Smooth muscle cell (in vitro differentiated cells): ENCODE data around the gene TIAM1. TPM values are rescaled to one million over a fixed set of nuclear protein-coding genes. Genes with fewer than 3 reads are reported as not detected.

Source experiments
- DNase-seq: peaks from one replicate; lab custom pipeline; 2025; ENCODE audit not compliant: unreplicated experiment; lab: John Stamatoyannopoulos, UW
- H2AFZ ChIP-seq: fragments of 200-600 bp; sonication (generic); 2 replicates; pipeline ENCODE4 v1.6.0; 2016; ENCODE audit warnings: antibody characterized with exemption, low read depth, mild to moderate bottlenecking
- H3F3A ChIP-seq: fragments of 200-600 bp; sonication (generic); 2 replicates; pipeline ENCODE4 v1.6.0; 2017; ENCODE audit warnings: antibody characterized with exemption, low read depth
- H3K27ac ChIP-seq: fragments of 200-600 bp; sonication (generic); 2 replicates; pipeline ENCODE4 v1.5.1; 2016; ENCODE audit warnings: low read depth, mild to moderate bottlenecking
- H3K27me3 ChIP-seq: fragments of 200-600 bp; sonication (generic); 2 replicates; pipeline ENCODE4 v1.6.1; 2016; ENCODE audit warnings: low read depth, mild to moderate bottlenecking
- H3K36me3 ChIP-seq: fragments of 200-600 bp; sonication (generic); 2 replicates; pipeline ENCODE4 v1.5.1; 2016; ENCODE audit warnings: low read depth
- H3K4me1 ChIP-seq: fragments of 200-600 bp; sonication (generic); 2 replicates; pipeline ENCODE4 v1.5.1; 2016; ENCODE audit warnings: low read depth
- H3K4me2 ChIP-seq: fragments of 200-600 bp; sonication (generic); 2 replicates; pipeline ENCODE4 v1.6.0; 2016; ENCODE audit warnings: mild to moderate bottlenecking
- H3K4me3 ChIP-seq: fragments of 200-600 bp; sonication (generic); 2 replicates; pipeline ENCODE4 v1.5.1; 2016; ENCODE audit warnings: mild to moderate bottlenecking
- H3K79me2 ChIP-seq: fragments of 200-600 bp; sonication (generic); 2 replicates; pipeline ENCODE4 v1.6.0; 2016; ENCODE audit warnings: low read depth, mild to moderate bottlenecking
- H3K9ac ChIP-seq: fragments of 200-600 bp; sonication (generic); 2 replicates; pipeline ENCODE4 v1.6.0; 2016; ENCODE audit warnings: low read depth
- H3K9me3 ChIP-seq: fragments of 200-600 bp; sonication (generic); replicated peaks from 2 replicates; pipeline ENCODE4 v1.5.1; 2016; ENCODE audit warnings: low read depth
- H4K20me1 ChIP-seq: fragments of 200-600 bp; sonication (generic); 2 replicates; pipeline ENCODE4 v1.6.0; 2016; ENCODE audit warnings: low read depth
- CTCF ChIP-seq: fragments of 200-600 bp; sonication (generic); IDR thresholded peaks from 2 replicates; pipeline ENCODE4 v1.5.1; 2017; ENCODE audit warnings: borderline replicate concordance, mild to moderate bottlenecking, antibody characterized with exemption; ENCODE audit not compliant: insufficient read depth, poor library complexity, severe bottlenecking
- WGBS: methylation state at CpG from one replicate; pipeline ENCODE4 v1.1.7; 2016; ENCODE audit warnings: low lambda C conversion rate; 5-methylcytosine and 5-hydroxymethylcytosine counted together
- polyA plus RNA-seq: library from polyadenylated mRNA; unstranded; fragments of >200 nt; fragmentation: Nextera tagmentation; extraction: Ambion mirVana; gene quantifications from 2 replicates; pipeline ENCODE4 v1.2.1, GENCODE V29; 2016
- total RNA-seq: library from RNA; depleted of rRNA; stranded (reverse); fragments of >200 nt; gene quantifications from 2 replicates; pipeline ENCODE4 v1.2.3, GENCODE V29; 2014

Gene TIAM1
- total and polyA plus RNA-seq, 2 experiments from 2014 or later, result 3.2 to 12.9 TPM

GRCh38 chr21:31351960-31352359 lies 7.9 kb upstream of the TIAM1 start:
- no peaks in the 10 kb centered on the region for H3K4me1 ChIP-seq
- H3K36me3 ChIP-seq, result no peaks in the 10 kb centered on the region
- H3F3A ChIP-seq, result no peaks in the 10 kb centered on the region
- DNase-seq, result no peak
- no peaks in the 10 kb centered on the region for H3K27me3 ChIP-seq
- WGBS, result 52% methylated on average over 3 of the region's 3 CpGs
- H3K4me3 ChIP-seq, result no peak overlapping the region
- no peak overlapping the region for H3K9ac ChIP-seq
- H3K79me2 ChIP-seq, result no peaks in the 10 kb centered on the region
- no peak for TF ChIP-seq CTCF
- H3K4me2 ChIP-seq, result no peak overlapping the region
- H2AFZ ChIP-seq, result no peak overlapping the region
- peak overlapping the region; percentile 15 for H3K27ac ChIP-seq
- H3K9me3 ChIP-seq, result no peaks in the 10 kb centered on the region
- H4K20me1 ChIP-seq, result no peaks in the 10 kb centered on the region

- no peak overlapping the region for H3K4me3 ChIP-seq
- no peaks in the 10 kb centered on the region for H3K36me3 ChIP-seq
- peak overlapping the region; percentile 15 for H3K27ac ChIP-seq
- no peaks in the 10 kb centered on the region for H4K20me1 ChIP-seq
- no peaks in the 10 kb centered on the region for H3K4me1 ChIP-seq
- H3K9me3 ChIP-seq, result no peaks in the 10 kb centered on the region
- no peaks in the 10 kb centered on the region for H3K79me2 ChIP-seq
- H3K9ac ChIP-seq, result no peak overlapping the region
- whole genome bisulfite sequencing, result 25% methylated on average over 5 of the region's 5 CpGs
- H3K4me2 ChIP-seq, result no peak overlapping the region
- no peaks in the 10 kb centered on the region for H3F3A ChIP-seq
- H3K27me3 ChIP-seq, result no peaks in the 10 kb centered on the region
- TF ChIP-seq CTCF, result no peak
- no peak overlapping the region for H2AFZ ChIP-seq
- no peak for DNase-seq
Measured at GRCh38 chr21:31351438-31351837, 7.4 kb upstream of the TIAM1 start.

- Histone ChIP-seq H3K27ac (no peak overlapping the region), H3K4me3 (no peak overlapping the region), H3K79me2 (no peaks in the 10 kb centered on the region), H3K4me2 (no peak overlapping the region), H3K27me3 (no peaks in the 10 kb centered on the region), H3F3A (peaks cover 3% of the 10 kb centered on the region), H4K20me1 (no peaks in the 10 kb centered on the region), H3K9ac (no peak overlapping the region), H3K36me3 (no peaks in the 10 kb centered on the region), H3K4me1 (peaks cover 4% of the 10 kb centered on the region), H3K9me3 (no peaks in the 10 kb centered on the region), H2AFZ (no peak overlapping the region)
- TF ChIP-seq CTCF, result no peak
- no peak for DNase-seq
- 52% methylated on average over 4 of the region's 4 CpGs for WGBS
Measured at GRCh38 chr21:31349208-31349607, 5.1 kb upstream of the TIAM1 start.

- H3K4me3 ChIP-seq, result no peak overlapping the region
- peaks cover 4% of the 10 kb centered on the region for H3K4me1 ChIP-seq
- peaks cover 3% of the 10 kb centered on the region for H3F3A ChIP-seq
- 89% methylated on average over 7 of the region's 7 CpGs for WGBS
- DNase-seq, result no peak
- H3K36me3 ChIP-seq, result no peaks in the 10 kb centered on the region
- no peak for TF ChIP-seq CTCF
- no peaks in the 10 kb centered on the region for H4K20me1 ChIP-seq
- H3K79me2 ChIP-seq, result no peaks in the 10 kb centered on the region
- H3K27me3 ChIP-seq, result no peaks in the 10 kb centered on the region
- H3K27ac ChIP-seq, result no peak overlapping the region
- no peak overlapping the region for H2AFZ ChIP-seq
- no peak overlapping the region for H3K4me2 ChIP-seq
- H3K9ac ChIP-seq, result no peak overlapping the region
- H3K9me3 ChIP-seq, result no peaks in the 10 kb centered on the region
Measured at GRCh38 chr21:31348188-31348587, 4.1 kb upstream of the TIAM1 start.
